Measurements from ENCODE around the gene VPS8.
"Not testable (repeated sequence)": the region's sequence is repeated elsewhere in the genome, so short reads cannot be mapped to it uniquely, and the experiment has no call there.

Gene VPS8

GRCh38 chr3:184977796-184978195 lies 165.8 kb downstream of the VPS8 start:
- TF ChIP-seq CTCF (conservative IDR thresholded peaks at IDR 0.05; ENCODE audit: low read depth, low read length), result no peak
- H3K4me3 ChIP-seq (ENCODE audit: low read length), result no peak overlapping the region

GRCh38 chr3:184981071-184981470 lies 169.1 kb downstream of the VPS8 start:
- TF ChIP-seq CTCF (conservative IDR thresholded peaks at IDR 0.05; ENCODE audit: low read depth, low read length), result no peak
- no peak overlapping the region for H3K4me3 ChIP-seq (ENCODE audit: low read length)
- no peak for DNase-seq (ENCODE audit: low read depth)

More at GRCh38 chr3:184977796-184978195, 165.8 kb downstream of the VPS8 start:
- DNase-seq (ENCODE audit: low read depth), result no peak

- H3K4me3 ChIP-seq (ENCODE audit: low read length), result no peak overlapping the region
- no peak for TF ChIP-seq CTCF (conservative IDR thresholded peaks at IDR 0.05; ENCODE audit: low read depth, low read length)
- no peak for DNase-seq (ENCODE audit: low read depth)
These were observed 170.1 kb downstream of the VPS8 start for GRCh38 chr3:184982076-184982475.

- no peak overlapping the region for H3K4me3 ChIP-seq (ENCODE audit: low read length)
- DNase-seq (ENCODE audit: low read depth), result no peak
- no peak for TF ChIP-seq CTCF (conservative IDR thresholded peaks at IDR 0.05; ENCODE audit: low read depth, low read length)
These were observed 173.6 kb downstream of the VPS8 start for GRCh38 chr3:184985586-184985985.

- H3K4me3 ChIP-seq (ENCODE audit: low read length), result no peak overlapping the region
- DNase-seq (ENCODE audit: low read depth), result no peak
- no peak for TF ChIP-seq CTCF (conservative IDR thresholded peaks at IDR 0.05; ENCODE audit: low read depth, low read length)
These were observed 174.5 kb downstream of the VPS8 start for GRCh38 chr3:184986366-184986889.

GRCh38 chr3:184993394-184993793 lies 181.4 kb downstream of the VPS8 start:
- no peak overlapping the region for H3K4me3 ChIP-seq (ENCODE audit: low read length)
- no peak for TF ChIP-seq CTCF (conservative IDR thresholded peaks at IDR 0.05; ENCODE audit: low read depth, low read length)
- DNase-seq (ENCODE audit: low read depth), result no peak

- H3K4me3 ChIP-seq (ENCODE audit: low read length); DNase-seq (ENCODE audit: low read depth): not testable (repeated sequence)
These were observed 191.9 kb downstream of the VPS8 start for GRCh38 chr3:185003876-185004275.

- no peak overlapping the region for H3K4me3 ChIP-seq (ENCODE audit: low read length)
- no peak for TF ChIP-seq CTCF (conservative IDR thresholded peaks at IDR 0.05; ENCODE audit: low read depth, low read length)
- no peak for DNase-seq (ENCODE audit: low read depth)
These were observed 197.7 kb downstream of the VPS8 start for GRCh38 chr3:185009650-185010049.

- not testable (repeated sequence) for H3K4me3 ChIP-seq (ENCODE audit: low read length); DNase-seq (ENCODE audit: low read depth)
These were observed 205.6 kb downstream of the VPS8 start for GRCh38 chr3:185017584-185017983.

- DNase-seq (ENCODE audit: low read depth); H3K4me3 ChIP-seq (ENCODE audit: low read length): not testable (repeated sequence)
These were observed 206.0 kb downstream of the VPS8 start for GRCh38 chr3:185017996-185018395.

Data from retinal pigment epithelial cell (primary cell).